ENCODE results near the gene IFIT1.
"Not testable (repeated sequence)": the region's sequence is repeated elsewhere in the genome, so short reads cannot be mapped to it uniquely, and the experiment has no call there.

IFIT1 gene

DNA sequence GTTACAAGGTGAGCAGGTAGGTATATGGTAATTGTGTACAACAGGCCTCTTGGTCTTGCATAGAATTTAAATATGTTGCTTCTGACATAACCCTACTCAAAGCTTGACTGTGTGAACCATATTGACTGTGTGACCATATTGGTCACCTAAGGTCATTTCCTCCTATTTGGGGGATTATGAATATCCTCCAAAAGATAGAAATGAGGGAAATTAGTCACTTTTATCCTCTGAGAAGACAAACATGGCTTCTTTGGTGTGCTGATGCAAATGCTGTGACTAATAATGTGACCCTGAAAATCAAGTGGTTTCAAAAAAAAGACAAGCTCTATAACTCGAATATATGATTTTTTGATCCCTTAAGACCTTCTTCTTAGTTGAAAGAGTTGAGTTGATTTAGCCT is 49.9 kb downstream of the IFIT1 start:
- no peak for DNase-seq

DNA sequence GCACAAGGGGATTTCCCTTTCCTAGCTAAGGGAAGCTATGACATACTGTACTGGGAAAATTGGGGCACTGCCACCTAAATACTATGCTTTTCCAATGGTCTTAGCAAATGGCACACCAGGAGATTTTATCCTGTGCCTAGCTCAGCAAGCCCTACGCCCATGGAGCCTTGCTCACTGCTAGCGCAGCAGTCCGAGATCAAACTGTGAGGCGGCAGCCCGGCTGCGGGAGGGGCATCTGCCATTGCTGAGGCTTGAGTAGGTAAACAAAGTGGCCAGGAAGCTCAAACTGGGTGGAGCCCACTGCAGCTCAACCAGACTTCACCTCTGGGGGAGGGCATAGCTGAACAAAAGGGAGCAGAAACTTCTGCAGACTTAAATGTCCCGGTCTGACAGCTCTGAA is 52.4 kb downstream of the IFIT1 start:
- DNase-seq: not testable (repeated sequence)

DNA sequence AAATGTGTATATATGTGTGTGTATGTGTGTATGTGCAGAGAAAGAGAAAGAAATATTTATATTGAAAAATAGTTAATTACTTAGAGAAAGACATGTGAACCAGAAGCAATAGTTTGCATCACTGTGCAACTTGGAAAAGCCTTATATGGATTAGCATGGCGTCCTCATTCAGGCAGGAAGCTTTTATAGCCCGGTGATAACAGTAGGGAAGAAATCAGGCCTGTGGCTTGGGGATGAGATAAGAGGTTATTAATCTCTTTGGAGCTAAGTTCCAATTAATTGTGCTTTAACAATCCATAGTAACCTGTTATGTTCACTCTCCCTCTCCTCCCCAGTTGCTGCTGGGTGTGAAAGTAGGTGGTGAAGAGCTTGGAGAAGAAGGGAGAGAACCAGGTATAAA is 58.5 kb downstream of the IFIT1 start:
- no peak for DNase-seq

DNA sequence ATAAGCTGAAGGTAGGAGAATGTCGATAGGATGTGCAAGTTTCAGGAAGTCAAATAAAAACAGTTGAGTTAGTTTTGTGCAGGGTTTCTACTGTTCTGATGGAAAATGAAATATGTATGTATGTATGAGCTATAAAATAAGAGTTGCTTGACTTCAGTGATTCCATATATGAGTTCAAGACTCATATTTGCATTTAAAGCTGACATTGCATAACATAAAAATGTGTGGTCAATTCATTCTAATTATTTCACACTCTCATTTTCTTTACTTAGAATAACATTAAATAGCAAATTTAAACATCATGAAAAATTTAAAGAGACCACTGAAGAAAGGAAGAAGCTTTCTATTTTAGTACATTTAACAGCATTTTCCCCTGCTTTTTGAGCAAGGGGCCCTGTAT is 59.8 kb downstream of the IFIT1 start:
- DNase-seq: no peak

DNA sequence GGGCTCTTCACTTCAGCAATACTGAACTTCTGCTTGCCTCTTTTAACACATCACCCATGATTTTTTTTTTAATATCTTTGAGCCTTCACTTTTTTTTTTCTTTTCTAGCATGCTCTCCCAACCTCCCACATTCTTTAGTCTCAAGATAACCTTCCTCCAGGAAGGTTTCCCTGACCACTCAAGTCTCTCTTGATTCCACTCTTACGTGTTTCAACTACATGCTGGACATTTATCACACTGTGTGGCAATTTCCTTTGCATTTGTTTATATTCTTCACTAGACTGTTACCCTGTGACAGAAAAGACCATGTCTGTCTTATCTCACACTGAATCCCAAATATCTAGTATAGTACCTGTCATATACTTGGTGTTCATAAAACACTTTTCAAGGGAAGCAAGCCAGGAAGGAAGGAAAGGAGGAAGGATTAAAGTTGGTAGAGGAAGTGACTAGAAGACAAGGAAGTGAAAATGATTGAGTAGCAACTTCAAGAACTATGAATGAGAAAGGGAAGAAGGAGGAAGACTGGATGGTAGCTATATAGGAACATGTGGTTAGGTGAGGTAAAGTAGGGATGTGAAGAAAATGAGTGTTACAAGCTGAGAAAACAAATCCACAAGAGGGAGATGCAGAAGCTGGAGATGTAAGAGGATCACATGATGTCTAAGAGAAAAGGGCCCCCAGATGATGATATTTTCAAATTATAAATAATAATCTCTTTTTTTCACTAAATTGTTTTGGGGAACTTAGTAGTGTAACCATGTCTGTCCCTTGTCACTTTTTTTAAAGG is 62.3 kb downstream of the IFIT1 start:
- no peak for DNase-seq

All from NCI-H2171 (cell line).